Midbrain (tissue), 1 donor: ENCODE data around the gene TRPM3.
A peak's percentile ranks its signal among the peaks of the same experiment; 100 is the strongest.

Experiments
- DNase-seq: peaks from one replicate; lab custom pipeline; 2025; lab: John Stamatoyannopoulos, UW

The TRPM3 gene

DNA sequence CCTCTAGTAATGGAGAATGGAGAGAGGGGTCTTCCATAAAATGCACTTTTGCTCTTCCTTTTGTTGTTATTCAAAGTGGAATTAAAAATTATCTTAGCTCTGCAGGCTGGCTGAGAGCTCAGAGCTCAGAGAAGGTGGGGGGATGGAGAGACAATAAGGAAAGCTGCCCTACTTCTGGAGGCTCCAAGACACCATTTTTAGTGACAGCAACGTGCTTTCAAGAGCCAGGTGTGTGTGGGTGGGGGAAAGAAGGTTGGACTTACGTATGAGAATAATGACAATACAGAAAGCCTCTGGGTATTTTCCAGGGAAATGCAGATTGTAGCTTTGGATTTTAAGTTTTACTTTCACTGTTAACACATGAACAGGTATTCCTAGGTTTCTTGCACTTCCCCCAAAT is 173.9 kb downstream of the TRPM3 start:
- DNase-seq, result no peak

DNA sequence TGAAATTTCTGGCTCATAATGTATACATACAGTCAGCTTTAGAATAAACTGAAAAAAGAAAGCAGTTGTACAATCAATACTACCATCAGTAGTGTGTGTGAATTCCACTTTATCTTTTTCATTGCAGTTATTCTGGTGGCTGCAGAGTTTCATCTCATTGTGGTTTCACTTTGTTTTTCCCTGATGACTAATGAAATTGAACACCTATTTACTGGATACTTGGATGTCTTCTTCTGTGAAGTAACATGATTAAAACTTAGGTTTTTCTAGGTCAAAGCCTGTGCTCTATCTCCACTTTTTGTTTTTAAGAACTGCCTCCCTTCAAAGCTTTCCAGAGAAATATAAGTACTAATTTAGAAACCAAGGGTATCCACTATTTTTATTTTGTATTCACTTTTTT is 174.3 kb downstream of the TRPM3 start:
- no peak for DNase-seq

DNA sequence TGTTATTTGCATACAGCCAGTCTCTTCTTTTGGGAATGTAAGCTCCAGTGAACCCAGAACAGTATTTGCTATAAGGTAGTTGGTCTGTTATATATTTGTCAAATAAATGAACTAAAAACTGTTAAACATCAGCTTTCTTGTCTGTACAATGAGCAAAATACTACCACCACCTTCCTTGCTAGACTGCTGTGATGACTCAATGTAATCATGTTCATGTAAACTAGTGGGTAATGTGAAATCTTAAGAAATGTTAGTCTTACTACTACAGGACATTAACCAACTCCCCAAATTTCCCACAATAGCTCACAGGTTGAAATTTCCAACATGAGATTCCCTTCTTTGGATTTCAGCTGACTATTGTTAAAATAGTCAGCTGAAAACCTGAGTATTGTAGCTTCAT is 176.1 kb downstream of the TRPM3 start:
- no peak for DNase-seq

DNA sequence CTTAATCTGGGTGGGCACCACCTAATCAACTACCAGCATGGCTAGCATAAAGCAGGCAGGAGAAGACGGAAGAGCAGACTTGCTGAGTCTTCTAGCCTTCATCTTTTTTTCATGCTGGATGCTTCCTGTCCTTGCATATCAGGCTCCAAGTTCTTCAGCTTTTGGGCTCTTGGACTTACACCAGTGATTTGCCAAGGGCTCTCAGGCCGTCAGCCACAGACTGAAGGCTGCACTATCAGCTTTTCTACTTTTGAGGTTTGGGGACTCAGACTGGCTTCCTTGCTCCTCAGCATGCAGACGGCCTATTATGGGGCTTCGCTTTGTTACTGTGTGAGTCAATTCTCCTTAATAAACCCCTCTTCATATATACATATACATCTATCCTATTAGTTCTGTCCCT is 180.2 kb downstream of the TRPM3 start:
- DNase-seq, result no peak

DNA sequence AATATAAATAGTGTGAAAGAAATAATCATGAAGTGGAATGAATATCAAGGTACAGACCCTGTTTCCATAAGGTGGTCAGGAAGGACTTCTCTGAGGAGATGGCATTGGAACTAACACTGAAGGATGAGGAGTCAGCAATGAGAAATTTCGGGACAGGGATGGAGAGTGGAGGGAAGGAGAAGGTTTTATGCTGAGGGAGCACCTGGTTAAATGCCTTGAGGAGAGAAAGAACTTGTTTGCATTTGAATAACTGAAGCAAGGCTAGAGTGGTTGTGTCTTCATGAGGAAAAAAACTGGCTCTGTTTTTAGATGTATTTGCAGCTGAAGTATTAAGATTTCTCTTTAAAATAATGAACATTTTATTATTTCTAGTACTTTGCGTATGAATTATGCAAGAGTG is 180.8 kb downstream of the TRPM3 start:
- no peak for DNase-seq

DNA sequence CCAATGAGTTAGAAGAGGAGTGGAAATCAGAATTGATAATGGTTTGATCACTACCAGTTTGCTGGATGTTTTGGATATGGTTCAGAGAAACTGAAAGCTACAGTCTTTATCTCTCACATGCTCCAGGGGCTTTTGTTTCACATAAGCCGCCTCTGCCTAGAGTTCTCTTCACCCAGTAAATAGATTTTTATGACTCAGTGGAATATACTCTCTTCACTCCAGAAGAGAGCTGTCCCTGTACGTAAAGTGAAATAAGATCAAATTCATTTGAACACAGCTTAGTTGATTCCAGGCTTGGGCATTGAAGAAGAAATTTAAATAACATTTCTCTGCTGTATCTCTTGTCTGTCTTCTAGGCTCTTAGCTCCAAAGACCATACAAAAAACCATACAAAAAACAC is 184.9 kb downstream of the TRPM3 start:
- DNase-seq, result no peak

DNA sequence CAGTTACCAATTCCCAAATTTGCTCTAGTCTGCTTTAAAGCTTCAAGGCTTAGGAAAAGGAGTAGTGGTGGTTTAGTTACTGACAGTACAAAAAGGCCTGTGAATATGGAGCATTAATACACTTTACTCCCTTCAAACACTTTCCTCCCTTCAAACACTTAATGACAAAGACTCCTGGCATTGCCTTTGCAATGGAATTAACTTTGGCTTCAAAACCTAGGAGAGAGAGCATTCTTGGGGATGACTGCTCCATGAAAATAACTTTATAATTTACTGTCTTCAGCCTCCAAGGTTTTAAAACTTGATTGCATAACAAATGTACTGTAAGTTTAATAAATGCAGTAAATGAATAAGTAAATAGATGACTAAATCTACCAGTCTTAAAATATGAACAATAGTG is 185.6 kb downstream of the TRPM3 start:
- DNase-seq, result no peak

DNA sequence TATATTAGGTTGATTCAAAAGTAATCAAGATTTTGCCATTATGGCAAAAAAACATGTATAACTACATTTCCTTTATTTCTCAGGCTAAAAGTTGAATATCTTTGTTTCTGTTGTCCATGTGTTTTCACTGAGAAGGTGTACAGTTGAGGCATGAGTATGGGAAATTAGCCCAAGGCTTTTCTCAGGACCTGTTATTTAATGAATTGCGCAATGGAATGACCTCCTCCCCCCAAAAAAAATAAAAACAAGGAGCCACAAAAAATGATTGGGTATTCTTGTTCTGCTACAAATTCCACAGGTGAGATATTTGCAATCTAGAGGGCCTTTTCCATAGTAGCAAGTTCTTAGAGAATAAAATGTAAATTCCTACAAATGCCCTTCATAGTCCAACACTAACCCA is 186.8 kb downstream of the TRPM3 start:
- no peak for DNase-seq

DNA sequence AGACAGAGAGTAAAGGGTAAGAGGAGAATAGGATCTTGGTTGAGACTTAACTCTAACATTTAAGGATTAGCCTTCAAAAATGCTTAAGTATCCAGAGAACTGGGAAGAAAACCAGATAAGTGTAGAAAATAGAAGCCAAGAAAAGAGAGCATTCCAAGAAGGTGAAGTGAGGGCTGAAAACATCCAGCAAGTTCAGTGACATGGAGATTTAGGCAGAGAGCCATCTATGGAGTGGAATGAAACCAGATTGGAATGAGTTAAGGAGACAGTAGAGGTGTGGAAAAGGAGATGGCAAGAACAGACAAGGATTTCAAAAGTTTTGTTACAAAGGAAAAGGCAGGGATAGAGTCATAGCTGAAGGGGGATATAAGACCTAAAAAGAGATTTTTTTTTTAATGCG is 188.1 kb downstream of the TRPM3 start:
- no peak for DNase-seq

DNA sequence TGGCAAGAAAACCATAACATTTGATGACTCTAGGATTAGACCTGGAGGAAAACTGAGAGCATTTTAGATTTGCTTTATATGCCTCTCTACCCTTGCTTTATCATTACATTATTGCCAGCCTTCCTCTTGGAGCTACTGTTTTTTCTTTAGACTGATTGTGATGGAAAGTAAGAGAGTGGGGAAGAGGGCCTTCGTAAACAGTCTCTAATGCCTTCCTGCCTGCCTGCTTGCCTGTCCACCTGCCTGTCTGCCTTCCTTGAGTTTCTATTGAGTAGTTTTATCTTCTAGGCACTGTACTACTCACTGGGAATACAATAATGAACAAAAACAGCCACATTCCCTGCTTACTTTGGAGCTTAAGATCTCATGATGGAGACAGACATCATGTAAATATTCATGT is 189.3 kb downstream of the TRPM3 start:
- DNase-seq, result no peak

DNA sequence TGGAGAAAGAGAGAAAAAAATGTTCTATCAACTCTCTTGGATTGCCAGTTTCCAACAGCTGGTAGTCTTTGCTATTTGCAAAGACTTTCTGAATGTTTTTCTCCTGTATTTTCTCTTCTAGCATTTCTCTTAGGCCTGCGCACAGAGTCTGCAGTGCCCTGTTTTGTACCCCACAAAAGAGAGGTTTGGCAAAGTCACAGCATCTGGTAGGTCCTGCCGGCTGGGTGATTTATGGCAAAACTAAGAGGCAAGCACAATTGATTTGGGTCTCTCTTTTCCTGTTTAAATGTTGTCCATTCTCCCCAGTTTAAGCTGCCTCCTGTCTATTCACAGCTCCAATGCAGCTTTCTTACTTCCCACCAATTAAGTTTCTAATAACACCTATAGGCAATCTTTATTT is 193.9 kb downstream of the TRPM3 start:
- no peak for DNase-seq

DNA sequence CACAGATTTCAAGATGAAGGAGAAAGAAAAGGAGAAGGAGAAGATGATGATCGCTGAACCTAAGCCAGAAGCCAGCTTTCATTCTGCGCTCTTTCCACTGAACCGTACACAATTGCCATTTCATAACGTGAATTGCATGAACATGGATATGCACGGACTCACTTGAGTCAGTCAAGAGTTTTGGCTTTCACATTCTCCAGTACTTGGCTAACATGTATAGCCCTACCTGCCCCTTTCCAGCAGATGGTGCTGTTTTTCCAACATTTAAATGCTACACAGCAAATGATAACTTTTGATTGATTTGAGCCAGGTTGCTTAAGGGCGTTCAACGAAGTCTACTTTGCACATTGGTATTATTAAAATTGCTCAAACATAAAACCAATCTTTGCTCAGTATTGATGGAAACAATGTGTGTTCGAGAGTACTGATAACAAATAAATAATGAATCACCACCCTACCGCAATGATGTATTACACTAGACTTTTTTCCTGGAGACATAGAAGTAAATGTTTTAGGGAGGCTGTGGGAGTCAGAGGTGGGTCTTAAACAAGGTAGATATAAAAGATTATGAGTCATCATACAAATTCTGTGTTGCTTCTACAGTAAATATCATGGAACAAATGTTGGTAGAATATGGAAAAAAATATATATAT is 196.4 kb downstream of the TRPM3 start:
- peak; percentile 65 for DNase-seq

DNA sequence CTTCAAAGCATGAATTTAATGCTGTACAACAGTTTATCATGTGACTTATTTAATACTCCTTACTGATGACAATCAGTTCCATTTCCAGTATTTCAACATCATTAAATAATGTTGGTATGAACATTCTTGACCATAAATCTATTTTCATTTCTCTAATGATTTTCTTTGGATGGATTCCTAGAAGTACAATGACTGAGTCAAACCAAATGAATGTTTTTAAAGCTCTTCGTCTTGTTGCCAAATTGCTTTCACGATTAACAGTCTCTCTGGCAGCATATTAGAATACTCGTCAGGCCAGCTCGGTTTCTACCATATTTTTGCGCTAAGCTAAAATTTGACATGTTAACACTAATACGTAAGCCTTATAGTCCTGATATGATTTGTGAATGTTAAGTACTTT is 197.0 kb downstream of the TRPM3 start:
- no peak for DNase-seq

DNA sequence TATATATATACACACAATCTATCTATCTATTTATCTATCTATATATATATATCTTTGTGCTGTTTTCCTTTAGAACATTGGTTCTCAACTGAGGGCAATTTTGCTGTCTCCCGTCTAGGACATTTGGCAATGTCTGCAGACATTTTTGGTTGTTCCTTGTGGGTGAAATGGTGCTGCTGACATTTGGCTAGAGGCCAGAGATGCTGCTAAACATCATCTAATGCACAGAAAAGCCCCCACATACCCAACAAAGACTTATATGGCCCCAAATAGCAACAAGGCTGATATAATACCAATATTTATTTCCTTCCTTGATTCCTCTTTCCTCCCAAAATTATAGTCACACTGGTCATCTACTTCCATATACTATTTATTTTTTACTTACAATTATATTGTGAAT is 197.5 kb downstream of the TRPM3 start:
- DNase-seq, result no peak

DNA sequence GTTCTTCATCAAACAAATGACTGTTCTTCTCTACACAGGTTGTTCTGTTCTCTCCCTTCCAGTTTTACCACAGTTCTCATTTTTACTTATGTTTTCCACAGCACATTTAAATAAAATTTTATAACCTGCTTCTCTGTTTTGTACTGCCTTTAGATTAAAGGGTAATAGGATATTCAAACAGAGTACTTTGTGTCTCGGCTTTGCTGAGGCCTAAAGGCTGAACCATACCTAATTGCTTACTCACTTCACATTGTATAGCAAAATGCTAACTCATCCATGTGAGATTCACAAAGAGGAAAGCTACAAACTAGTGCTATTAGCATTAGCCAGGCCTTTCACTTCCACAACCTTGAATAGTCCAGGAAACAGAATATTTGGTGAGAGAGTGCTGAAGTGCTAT is 200.3 kb downstream of the TRPM3 start:
- no peak for DNase-seq

DNA sequence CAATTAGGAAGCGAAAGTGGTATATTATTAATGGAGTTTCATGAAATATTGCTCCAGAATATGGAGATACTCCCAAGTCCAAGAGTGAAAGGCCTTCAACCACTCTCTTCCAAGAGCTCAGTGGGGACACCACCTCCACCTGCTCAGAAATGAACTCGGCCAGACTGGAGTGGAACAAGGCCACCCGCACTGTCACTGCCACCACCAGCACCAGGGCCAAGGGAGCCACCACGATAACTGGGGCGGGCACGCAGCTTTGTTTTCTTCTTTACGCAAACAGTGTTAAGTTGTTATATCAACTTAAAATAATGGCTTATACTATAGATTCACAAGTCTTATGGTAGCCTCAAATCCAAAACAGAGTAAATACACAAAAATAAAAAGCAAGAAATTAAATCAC is 204.1 kb downstream of the TRPM3 start:
- DNase-seq, result no peak

DNA sequence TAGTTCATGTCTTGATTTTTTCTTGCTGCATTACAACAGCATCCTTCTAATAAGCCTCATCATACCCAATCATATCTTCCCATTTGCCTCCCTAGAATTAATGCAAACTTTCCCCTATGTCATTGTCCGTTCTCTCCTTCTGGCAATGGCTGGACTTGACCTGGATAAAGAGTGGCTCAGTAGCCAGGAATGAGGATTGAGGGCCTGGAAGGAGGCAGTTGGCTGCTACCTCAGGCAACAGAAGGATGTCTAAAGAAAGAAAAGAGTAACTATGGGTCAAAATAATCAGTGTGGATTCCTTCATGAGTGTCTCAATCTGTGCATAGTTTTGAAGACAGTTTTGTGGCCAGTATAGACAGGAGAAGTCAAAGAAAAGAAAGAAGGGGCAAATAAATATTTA is 209.6 kb downstream of the TRPM3 start:
- no peak for DNase-seq

DNA sequence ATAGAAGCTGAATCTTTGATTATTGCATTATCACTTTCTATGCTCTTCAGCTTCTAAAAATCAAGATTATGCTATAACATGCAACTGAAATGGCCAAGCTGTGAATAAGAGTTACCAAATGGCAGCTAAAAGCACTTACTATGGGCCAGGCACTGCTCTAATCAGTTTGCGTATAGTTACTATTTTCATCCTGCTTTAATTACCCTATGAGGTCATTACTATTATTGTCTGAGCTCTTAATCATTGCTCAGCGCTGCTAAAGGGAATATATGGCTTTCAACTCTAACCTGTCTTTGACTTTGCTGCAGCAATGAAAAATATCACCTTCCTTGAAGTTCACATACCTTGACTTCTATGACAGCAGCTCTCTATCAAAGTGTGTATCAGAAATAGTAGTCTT is 210.8 kb downstream of the TRPM3 start:
- no peak for DNase-seq

DNA sequence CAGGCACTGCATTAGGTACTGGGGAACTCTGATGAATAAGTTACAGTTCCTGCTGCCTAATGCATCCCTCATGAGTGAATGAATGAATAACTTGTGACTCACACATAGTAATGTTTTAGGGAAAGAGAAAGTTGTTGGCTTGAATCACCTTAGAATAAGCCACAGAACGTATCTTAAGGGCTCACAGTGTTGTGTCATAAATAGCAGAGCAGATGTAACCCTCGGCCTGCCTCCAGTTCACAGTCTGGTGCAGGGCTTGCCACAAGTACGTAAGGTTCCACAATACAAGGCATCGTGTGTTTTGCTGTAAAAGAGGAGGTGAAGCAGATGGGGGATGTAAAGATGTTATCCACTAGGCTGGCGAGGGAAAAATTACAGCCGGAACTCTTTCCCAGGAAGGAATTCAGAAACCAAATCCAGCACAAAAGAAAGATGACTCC is 218.7 kb downstream of the TRPM3 start:
- DNase-seq, result no peak

DNA sequence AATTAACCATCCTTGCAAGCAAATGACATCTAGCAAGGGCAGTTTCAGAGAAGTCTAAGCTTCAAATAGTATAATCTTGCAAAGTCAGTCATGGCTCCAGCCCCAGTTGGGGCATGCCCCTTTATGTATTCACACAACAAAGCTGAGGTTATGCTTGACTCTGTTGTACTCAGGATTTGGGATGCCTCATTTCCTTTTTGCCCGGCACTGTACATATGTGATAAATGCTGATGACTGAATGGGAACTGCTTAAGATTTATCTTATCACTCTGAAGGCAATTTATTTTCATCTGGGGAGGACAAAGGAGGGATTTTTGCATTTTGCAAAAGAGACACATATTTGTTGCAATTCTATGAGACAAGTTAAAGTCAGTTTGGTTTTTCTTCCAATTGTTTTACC is 219.2 kb downstream of the TRPM3 start:
- no peak for DNase-seq

DNA sequence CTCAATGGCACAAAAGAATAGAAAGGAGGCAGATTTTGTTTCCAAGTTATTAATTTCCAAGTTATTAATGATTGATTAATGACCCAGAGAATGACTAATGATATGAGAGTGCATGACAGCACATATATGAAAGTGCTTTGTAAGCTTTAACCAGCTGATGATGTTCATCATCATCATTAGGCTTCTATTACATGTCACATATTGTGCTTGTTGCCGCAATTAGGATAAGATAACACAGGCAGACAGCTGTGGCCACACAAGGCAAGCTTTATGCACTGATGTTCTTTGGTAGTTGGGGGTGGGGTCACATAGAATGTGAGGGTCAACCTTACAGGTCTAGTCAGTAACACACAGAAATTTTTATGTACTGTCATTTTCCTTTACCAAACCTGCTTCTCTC is 219.7 kb downstream of the TRPM3 start:
- no peak for DNase-seq

DNA sequence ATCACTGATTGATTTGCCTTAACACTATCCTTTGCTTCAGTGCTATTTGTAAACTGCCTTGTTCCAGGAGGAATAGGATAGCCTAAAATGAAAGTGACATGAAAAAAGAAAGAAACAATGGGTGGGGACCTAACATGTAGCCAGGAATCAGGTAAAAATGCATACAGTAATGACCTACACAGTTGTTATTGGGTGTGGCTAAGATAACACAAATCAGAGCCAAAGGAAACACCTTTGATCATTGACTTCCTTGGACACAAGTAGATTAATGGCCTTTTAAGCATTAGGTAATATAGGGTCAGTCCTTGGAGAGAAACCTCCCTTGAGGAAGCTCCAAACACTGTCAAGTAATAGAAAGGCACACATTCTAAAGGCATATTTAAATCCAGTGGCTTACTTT is 220.4 kb downstream of the TRPM3 start:
- DNase-seq, result no peak

DNA sequence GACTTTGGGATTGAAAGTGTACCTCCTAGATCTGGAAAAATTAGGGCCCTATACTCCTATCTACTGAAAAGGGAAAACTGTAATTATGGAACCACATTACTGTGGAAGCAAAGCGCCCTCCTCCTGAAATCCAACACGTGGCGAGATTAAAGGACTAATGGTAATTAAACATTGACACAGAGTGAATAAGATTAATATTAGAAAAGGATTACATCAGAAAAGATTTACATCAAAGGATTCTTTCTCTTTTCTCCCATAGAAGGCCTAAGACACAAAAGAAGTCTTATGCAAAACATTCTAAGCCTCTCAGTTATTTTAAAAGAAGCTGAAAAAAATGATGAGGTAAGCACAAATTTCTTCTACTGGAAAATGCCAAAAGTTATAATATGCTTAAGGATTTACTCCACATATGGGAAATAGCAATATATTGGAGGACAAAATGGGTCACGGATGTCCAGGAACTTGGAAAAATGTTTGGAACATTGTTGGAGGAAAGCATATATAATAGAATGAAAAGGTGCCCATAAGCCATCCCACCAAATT is 227.8 kb downstream of the TRPM3 start:
- DNase-seq, result no peak

DNA sequence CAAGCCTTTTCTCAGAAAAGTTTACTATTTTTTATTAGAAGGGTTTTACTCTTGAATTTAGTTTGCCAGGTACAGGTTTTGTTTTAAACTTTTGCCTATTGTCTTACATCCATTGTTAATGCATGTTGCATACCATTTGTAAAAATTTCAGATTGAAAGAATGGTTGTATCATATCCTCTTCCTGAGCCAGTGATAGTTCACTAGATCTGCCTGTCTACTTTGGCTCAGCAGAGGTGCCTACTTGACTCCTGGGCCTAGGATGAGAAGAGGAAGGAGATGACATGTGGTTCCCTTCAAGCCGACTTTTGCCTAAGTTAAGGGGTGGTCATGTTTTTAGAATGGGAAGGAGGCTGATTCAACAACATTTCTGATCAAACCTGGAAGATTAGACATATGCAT is 232.9 kb downstream of the TRPM3 start:
- DNase-seq, result no peak

DNA sequence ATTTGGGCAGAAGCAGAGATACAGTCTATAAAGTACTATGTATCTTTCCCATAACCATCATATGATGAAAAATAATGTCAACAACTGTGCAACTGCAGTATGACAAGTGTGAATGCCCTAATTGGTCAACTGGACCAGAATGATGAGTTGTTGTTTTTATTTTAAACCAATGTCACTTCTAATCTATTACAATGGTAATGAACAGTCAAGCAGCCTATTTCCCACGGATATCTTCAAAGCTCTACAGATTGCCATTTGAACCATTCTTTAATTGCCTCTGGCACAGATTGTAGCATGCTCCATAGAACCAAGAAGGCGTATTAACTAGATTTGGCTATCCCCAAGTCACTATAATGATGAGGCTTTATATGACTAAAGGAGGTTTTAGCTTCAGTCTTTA is 233.6 kb downstream of the TRPM3 start:
- no peak for DNase-seq
